Measurements from ENCODE around the gene USP17L12. TPM values are rescaled to one million over a fixed set of nuclear protein-coding genes. Genes with fewer than 3 reads are reported as not detected.
"Not testable (repeated sequence)": the region's sequence is repeated elsewhere in the genome, so short reads cannot be mapped to it uniquely, and the experiment has no call there.

USP17L12 gene, protein sequence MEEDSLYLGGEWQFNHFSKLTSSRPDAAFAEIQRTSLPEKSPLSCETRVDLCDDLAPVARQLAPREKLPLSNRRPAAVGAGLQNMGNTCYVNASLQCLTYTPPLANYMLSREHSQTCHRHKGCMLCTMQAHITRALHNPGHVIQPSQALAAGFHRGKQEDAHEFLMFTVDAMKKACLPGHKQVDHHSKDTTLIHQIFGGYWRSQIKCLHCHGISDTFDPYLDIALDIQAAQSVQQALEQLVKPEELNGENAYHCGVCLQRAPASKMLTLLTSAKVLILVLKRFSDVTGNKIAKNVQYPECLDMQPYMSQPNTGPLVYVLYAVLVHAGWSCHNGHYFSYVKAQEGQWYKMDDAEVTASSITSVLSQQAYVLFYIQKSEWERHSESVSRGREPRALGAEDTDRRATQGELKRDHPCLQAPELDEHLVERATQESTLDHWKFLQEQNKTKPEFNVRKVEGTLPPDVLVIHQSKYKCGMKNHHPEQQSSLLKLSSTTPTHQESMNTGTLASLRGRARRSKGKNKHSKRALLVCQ
- not detected in 2 replicates for total RNA-seq

GRCh38 chr4:9219852-9220251 is at the start of gene USP17L12:
TSS of gene USP17L12 (plus strand) at chr4:9220152. CDS start at chr4:9220152, 0 bp downstream.
- not testable (repeated sequence) for DNase-seq (ENCODE audit: low read depth in 2 of 2)

DNA sequence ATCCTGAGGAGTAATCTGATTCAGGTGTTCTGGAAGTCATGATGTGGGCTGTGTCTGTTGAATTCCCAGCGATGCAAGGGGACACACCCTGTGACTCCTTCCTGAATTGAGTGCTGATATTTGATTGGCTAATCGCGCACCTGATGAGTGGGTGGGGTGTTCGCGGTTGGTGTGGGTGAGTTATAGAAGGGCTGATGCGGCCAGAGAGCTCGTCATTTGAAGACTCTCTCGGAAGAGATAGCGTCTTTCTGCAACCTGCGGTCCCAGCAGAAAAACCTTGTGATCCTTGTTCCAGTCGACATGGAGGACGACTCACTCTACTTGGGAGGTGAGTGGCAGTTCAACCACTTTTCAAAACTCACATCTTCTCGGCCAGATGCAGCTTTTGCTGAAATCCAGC is 9.6 kb upstream of the USP17L12 start, which contains the start of gene USP17L10:
Gene USP17L10 (plus strand): TSS at position 301 of the 400 bp plus-strand sequence. CDS start 0 bp downstream, at position 301.
- not testable (repeated sequence) for DNase-seq (ENCODE audit: low read depth in 2 of 2)

DNA sequence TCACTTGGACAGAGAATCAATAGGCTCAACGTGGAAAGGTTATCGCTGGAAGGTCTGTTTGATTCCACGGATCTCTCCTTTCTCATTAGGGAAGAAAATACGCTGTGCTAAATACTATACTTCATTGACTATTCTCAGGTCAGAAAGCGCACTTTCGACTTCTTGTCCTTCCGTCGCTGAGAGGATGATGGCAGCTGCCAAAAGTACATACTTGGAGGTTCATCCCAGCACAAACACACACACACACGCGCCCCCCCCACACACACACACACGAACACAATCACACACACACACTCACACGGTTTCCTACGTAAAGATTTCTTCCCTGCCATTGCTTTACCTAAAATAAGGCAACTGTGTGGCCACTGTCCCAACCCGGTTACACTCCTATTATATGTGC is 5.3 kb upstream of the USP17L12 start:
- DNase-seq (ENCODE audit: low read depth in 2 of 2): not testable (repeated sequence)

GRCh38 chr4:9215105-9215504 is 4.8 kb upstream of the USP17L12 start, which contains the start of gene USP17L11:
TSS of gene USP17L11 (plus strand) at chr4:9215405. CDS start at chr4:9215405, 0 bp downstream.
- not testable (repeated sequence) for DNase-seq (ENCODE audit: low read depth in 2 of 2)

DNA sequence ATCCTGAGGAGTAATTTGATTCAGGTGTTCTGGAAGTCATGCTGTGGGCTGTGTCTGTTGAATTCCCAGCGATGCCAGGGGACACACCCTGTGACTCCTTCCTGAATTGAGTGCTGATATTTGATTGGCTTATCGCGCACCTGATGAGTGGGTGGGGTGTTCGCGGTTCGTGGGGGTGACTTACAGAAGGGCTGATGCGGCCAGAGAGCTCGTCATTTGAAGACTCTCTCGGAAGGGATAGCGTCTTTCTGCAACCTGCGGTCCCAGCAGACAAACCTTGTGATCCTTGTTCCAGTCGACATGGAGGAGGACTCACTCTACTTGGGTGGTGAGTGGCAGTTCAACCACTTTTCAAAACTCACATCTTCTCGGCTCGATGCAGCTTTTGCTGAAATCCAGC is 4.6 kb downstream of the USP17L12 start, which contains the start of gene USP17L13:
Gene USP17L13 (plus strand): TSS at position 301 of the 400 bp plus-strand sequence. CDS start 0 bp downstream, at position 301.
- not testable (repeated sequence) for DNase-seq (ENCODE audit: low read depth in 2 of 2)

- DNase-seq (ENCODE audit: low read depth in 2 of 2): not testable (repeated sequence)
Measured at GRCh38 chr4:9230249-9230648, 10.3 kb downstream of the USP17L12 start.

GRCh38 chr4:9234085-9234484 is 14.1 kb downstream of the USP17L12 start, which contains the start of gene USP17L15:
TSS of gene USP17L15 (plus strand) at chr4:9234385. CDS start at chr4:9234385, 0 bp downstream.
- DNase-seq (ENCODE audit: low read depth in 2 of 2): not testable (repeated sequence)

DNA sequence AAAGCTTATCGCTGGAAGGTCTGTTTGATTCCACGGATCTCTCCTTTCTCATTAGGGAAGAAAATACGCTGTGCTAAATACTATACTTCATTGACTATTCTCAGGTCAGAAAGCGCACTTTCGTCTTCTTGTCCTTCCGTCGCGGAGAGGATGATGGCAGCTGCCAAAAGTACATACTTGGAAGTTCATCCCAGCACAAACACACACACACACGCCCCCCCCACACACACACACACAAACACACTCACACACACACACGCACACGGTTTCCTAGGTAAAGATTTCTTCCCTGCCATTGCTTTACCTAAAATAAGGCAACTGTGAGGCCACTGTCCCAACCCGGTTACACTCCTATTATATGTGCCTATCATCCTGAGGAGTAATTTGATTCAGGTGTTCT is 18.5 kb downstream of the USP17L12 start:
- peak; percentile 0 to 2 for DNase-seq (ENCODE audit: low read depth in 2 of 2)

- DNase-seq (ENCODE audit: low read depth in 2 of 2): not testable (repeated sequence)
Measured at GRCh38 chr4:9243579-9243978, 23.6 kb downstream of the USP17L12 start, which contains the start of gene USP17L17. TSS of gene USP17L17 (plus strand) at chr4:9243879. CDS start at chr4:9243879, 0 bp downstream.

- peak in 1 of 2 donors; percentile 0 for DNase-seq (ENCODE audit: low read depth in 2 of 2)
Measured at GRCh38 chr4:9247953-9248680, 28.2 kb downstream of the USP17L12 start, which contains the start of gene USP17L18. TSS of gene USP17L18 (plus strand) at chr4:9248630. CDS start at chr4:9248630, 0 bp downstream.

- DNase-seq (ENCODE audit: low read depth in 2 of 2): not testable (repeated sequence)
Measured at GRCh38 chr4:9253078-9253477, 33.1 kb downstream of the USP17L12 start, which contains the start of gene USP17L19. TSS of gene USP17L19 (plus strand) at chr4:9253378. CDS start at chr4:9253378, 0 bp downstream.

GRCh38 chr4:9257824-9258223 is 37.9 kb downstream of the USP17L12 start, which contains the start of gene USP17L20:
TSS of gene USP17L20 (plus strand) at chr4:9258124. CDS start at chr4:9258124, 0 bp downstream.
- not testable (repeated sequence) for DNase-seq (ENCODE audit: low read depth in 2 of 2)

GRCh38 chr4:9262572-9262971 is 42.6 kb downstream of the USP17L12 start, which contains the start of gene USP17L21:
TSS of gene USP17L21 (plus strand) at chr4:9262872. CDS start at chr4:9262872, 0 bp downstream.
- DNase-seq (ENCODE audit: low read depth in 2 of 2): not testable (repeated sequence)

DNA sequence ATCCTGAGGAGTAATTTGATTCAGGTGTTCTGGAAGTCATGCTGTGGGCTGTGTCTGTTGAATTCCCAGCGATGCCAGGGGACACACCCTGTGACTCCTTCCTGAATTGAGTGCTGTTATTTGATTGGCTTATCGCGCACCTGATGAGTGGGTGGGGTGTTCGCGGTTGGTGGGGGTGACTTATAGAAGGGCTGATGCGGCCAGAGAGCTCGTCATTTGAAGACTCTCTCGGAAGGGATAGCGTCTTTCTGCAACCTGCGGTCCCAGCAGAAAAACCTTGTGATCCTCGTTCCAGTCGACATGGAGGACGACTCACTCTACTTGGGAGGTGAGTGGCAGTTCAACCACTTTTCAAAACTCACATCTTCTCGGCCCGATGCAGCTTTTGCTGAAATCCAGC is 47.4 kb downstream of the USP17L12 start, which contains the start of gene USP17L22:
Gene USP17L22 (plus strand): TSS at position 301 of the 400 bp plus-strand sequence. CDS start 0 bp downstream, at position 301.
- not testable (repeated sequence) for DNase-seq (ENCODE audit: low read depth in 2 of 2)

Other genes with a start within 250 kb of the USP17L12 start
- not detected in 2 replicates for gene FAM90A26, start 49.7 kb upstream of the USP17L12 start, total RNA-seq
- not detected in 2 replicates for gene USP17L10, start 9.5 kb upstream of the USP17L12 start, total RNA-seq
- gene USP17L11, start 4.7 kb upstream of the USP17L12 start, total RNA-seq: not detected in 2 replicates
- not detected in 2 replicates for gene USP17L13, start 4.7 kb downstream of the USP17L12 start, total RNA-seq
- gene USP17L15, start 14.2 kb downstream of the USP17L12 start, total RNA-seq: not detected in 2 replicates
- not detected in 2 replicates for gene USP17L17, start 23.7 kb downstream of the USP17L12 start, total RNA-seq
- not detected in 2 replicates for gene USP17L18, start 28.5 kb downstream of the USP17L12 start, total RNA-seq
- gene USP17L19, start 33.2 kb downstream of the USP17L12 start, total RNA-seq: not detected in 2 replicates
- gene USP17L20, start 38.0 kb downstream of the USP17L12 start, total RNA-seq: not detected in 2 replicates
- gene USP17L21, start 42.7 kb downstream of the USP17L12 start, total RNA-seq: not detected in 2 replicates
- gene USP17L22, start 47.5 kb downstream of the USP17L12 start, total RNA-seq: not detected in 2 replicates
- not detected in 2 replicates for gene USP17L24, start 105.0 kb downstream of the USP17L12 start, total RNA-seq
- gene USP17L25, start 109.8 kb downstream of the USP17L12 start, total RNA-seq: not detected in 2 replicates
- not detected in 2 replicates for gene USP17L26, start 114.5 kb downstream of the USP17L12 start, total RNA-seq
- not detected in 2 replicates for gene USP17L5, start 119.3 kb downstream of the USP17L12 start, total RNA-seq
- not detected in 2 replicates for gene USP17L27, start 124.0 kb downstream of the USP17L12 start, total RNA-seq
- gene USP17L28, start 128.7 kb downstream of the USP17L12 start, total RNA-seq: not detected in 2 replicates
- not detected in 2 replicates for gene USP17L29, start 133.5 kb downstream of the USP17L12 start, total RNA-seq
- gene USP17L30, start 143.0 kb downstream of the USP17L12 start, total RNA-seq: not detected in 2 replicates
- not detected in 2 replicates for gene DEFB131A, start 224.3 kb downstream of the USP17L12 start, total RNA-seq

All from lung microvascular endothelial cell (primary cell).